HepG2 (cell line): ENCODE results near the gene PKLR. TPM values are rescaled to one million over a fixed set of nuclear protein-coding genes. Genes with fewer than 3 reads are reported as not detected.
A peak's percentile ranks its signal among the peaks of the same experiment; 100 is the strongest.

Experiments
- ATAC-seq: fragments of 200-7000 bp; cut with Tn5 transposase; 3 replicates; pipeline ENCODE4 v1.9.1; 2020; ENCODE audit warnings: mild to moderate bottlenecking, moderate library complexity
- BruUV-seq: library from RNA; stranded (reverse); fragments of 400-500 nt; replicated peaks from 2 replicates; lab custom pipeline; 2021; lab: Mats Ljungman, UMichigan
- CTCF ChIA-PET: fragments of 300-600 bp; formaldehyde crosslinking; extraction: SDS; loops from one replicate; lab custom pipeline; 2021; ENCODE audit warnings: low total read pairs, inconsistent platforms, low intra/inter-chr PET ratio; lab: Yijun Ruan, JAX
- POLR2A ChIA-PET: fragments of 350-600 bp; sonication (Branson Sonifier 250); formaldehyde crosslinking; loops from one replicate; lab custom pipeline; 2020; ENCODE audit warnings: antibody characterized with exemption, inconsistent platforms; lab: Yijun Ruan, JAX
- DNase-seq: peaks from one replicate; pipeline ENCODE4 v3.0.0-alpha.2; 2015; ENCODE audit warnings: low spot score
- FAIRE-seq: peaks from 3 replicates; lab custom pipeline; 2011; peaks lifted over from hg19 to GRCh38; lab: Jason Lieb, UNC
- H2AFZ ChIP-seq: one replicate; pipeline ENCODE4 v1.6.1; 2011; ENCODE audit warnings: low read length, inconsistent platforms
- H3K27ac ChIP-seq: fragments of 300-600 bp; 3 replicates; pipeline ENCODE4 v1.8.0; 2011; ENCODE audit warnings: mixed run types, mild to moderate bottlenecking, mixed read lengths, low read length, inconsistent platforms; ENCODE audit not compliant: insufficient read depth; ENCODE audit errors: extremely low read length
- H3K27me3 ChIP-seq, 2 experiments: fragments of 200-600 bp in 1 of 2; 2 replicates in 1 of 2; 3 replicates in 1 of 2; pipeline versions ENCODE4 v1.6.0 to v1.8.0; 2011; ENCODE audit warnings: low read length in 2 of 2, mild to moderate bottlenecking in 2 of 2, moderate library complexity in 2 of 2, inconsistent platforms in 1 of 2; ENCODE audit not compliant: insufficient read depth in 2 of 2, control insufficient read depth in 1 of 2
- H3K36me3 ChIP-seq, 2 experiments: fragments of 200-600 bp in 1 of 2; replicated peaks in 1 of 2; 2 replicates in 1 of 2; 3 replicates in 1 of 2; pipeline versions ENCODE4 v1.5.1 to v1.8.0; 2011; ENCODE audit warnings: low read length in 2 of 2, inconsistent platforms in 1 of 2; ENCODE audit not compliant: insufficient read depth in 2 of 2, control insufficient read depth in 1 of 2
- H3K4me1 ChIP-seq: 2 replicates; pipeline ENCODE4 v1.5.1; 2012; ENCODE audit warnings: low read length, inconsistent platforms; ENCODE audit not compliant: insufficient read depth
- H3K4me2 ChIP-seq: 2 replicates; pipeline ENCODE4 v1.6.0; 2011; ENCODE audit warnings: low read depth, low read length, inconsistent platforms
- H3K4me3 ChIP-seq, 3 experiments: fragments of 200-600 bp in 1 of 3; sonication (generic), shearing (Covaris generic) in 1 of 3; replicated peaks in 1 of 3; 2 replicates each; pipeline ENCODE4 v1.5.1; 2011 to 2016; ENCODE audit warnings: low read length in 3 of 3, inconsistent platforms in 2 of 3, low read depth in 2 of 3, mild to moderate bottlenecking in 2 of 3, control low read depth in 1 of 3, mixed read lengths in 1 of 3; ENCODE audit not compliant: insufficient read depth in 1 of 3
- H3K79me2 ChIP-seq: one replicate; pipeline ENCODE4 v1.6.1; 2011; ENCODE audit warnings: low read length, inconsistent platforms; ENCODE audit not compliant: insufficient read depth
- H3K9ac ChIP-seq: 2 replicates; pipeline ENCODE4 v1.6.0; 2011; ENCODE audit warnings: mild to moderate bottlenecking, low read depth, low read length, inconsistent platforms; ENCODE audit not compliant: insufficient read depth
- H3K9me3 ChIP-seq: 2 replicates; pipeline ENCODE4 v1.5.1; 2012; ENCODE audit warnings: mild to moderate bottlenecking, low read length
- H4K20me1 ChIP-seq: 2 replicates; pipeline ENCODE4 v1.6.0; 2011; ENCODE audit warnings: inconsistent platforms, mild to moderate bottlenecking, low read length, moderate library complexity; ENCODE audit not compliant: insufficient read depth
- DMTF1 ChIP-seq: sonication (generic); formaldehyde crosslinking; IDR thresholded peaks from 2 replicates; pipeline ENCODE4 v1.4.0; 2020; ENCODE audit warnings: mild to moderate bottlenecking, missing genetic modification reagents
- NR2F6 ChIP-seq, 2 experiments: IDR thresholded peaks; 2 replicates each; pipeline ENCODE4 v1.6.1; 2016; ENCODE audit warnings: antibody characterized with exemption in 1 of 2, mild to moderate bottlenecking in 1 of 2
- PBX2 ChIP-seq: IDR thresholded peaks from 2 replicates; pipeline ENCODE4 v1.6.1; 2016; ENCODE audit warnings: control low read depth
- PLRG1 ChIP-seq: fragments of 450-650 bp; conservative IDR thresholded peaks from 2 replicates; pipeline ENCODE4 v1.6.1; 2016
- SP5 ChIP-seq: IDR thresholded peaks from 2 replicates; pipeline ENCODE4 v1.6.1; 2016; ENCODE audit warnings: low read depth, borderline replicate concordance
- STAG1 ChIP-seq: sonication (generic); formaldehyde crosslinking; IDR thresholded peaks from 2 replicates; pipeline ENCODE4 v1.4.0; 2020; ENCODE audit warnings: missing genetic modification reagents
- ZNF101 ChIP-seq: sonication (generic); formaldehyde crosslinking; IDR thresholded peaks from 2 replicates; pipeline ENCODE4 v1.4.0; 2020; ENCODE audit warnings: mild to moderate bottlenecking, low read depth, missing genetic modification reagents, borderline replicate concordance
- ZNF160 ChIP-seq: sonication (generic); formaldehyde crosslinking; IDR thresholded peaks from 2 replicates; pipeline ENCODE4 v1.8.0; 2022; ENCODE audit warnings: mild to moderate bottlenecking, inconsistent platforms, missing genetic modification reagents
- WGBS: methylation state at CpG from one replicate; pipeline ENCODE4 v1.1.6; 2017; ENCODE audit warnings: low lambda C conversion rate; 5-methylcytosine and 5-hydroxymethylcytosine counted together
- in situ Hi-C: cut with HindIII; loops from 2 replicates; pipeline ENCODE4 v1.10.0; 2017; ENCODE audit warnings: low pct_unique_long_range_greater_than_20kb; ENCODE audit not compliant: extremely low pct_ligation_motif_present
- intact Hi-C: fragments of 100-400 bp; cut with micrococcal nuclease; formaldehyde crosslinking; loops from one replicate; pipeline ENCODE4 v1.10.0; 2022; ENCODE audit not compliant: unreplicated experiment
- polyA plus RNA-seq, 8 experiments: library from polyadenylated mRNA; depleted of rRNA in 3 of 8; stranded (reverse) in 7 of 8; unstranded in 1 of 8; fragments of >200 nt; fragmentation: Illumina TruSeq in 4 of 8; extraction: Trizol in 4 of 8; gene quantifications; 2 replicates each; pipeline versions ENCODE4 v1.2.1 to v1.2.3, GENCODE V29; 2011 to 2016; ENCODE audit warnings: low read depth in 4 of 8, missing spikeins in 1 of 8, mixed read lengths in 1 of 8; ENCODE audit not compliant: insufficient read depth in 1 of 8
- total RNA-seq, 5 experiments: library from RNA; depleted of rRNA; stranded (reverse); fragments of >200 nt; fragmentation: Illumina TruSeq; extraction: Trizol; gene quantifications; 2 replicates each; pipeline ENCODE4 v1.2.3, GENCODE V29; 2016; ENCODE audit warnings: low read depth in 1 of 5
- TF ChIP-seq, protein P1 (sequence below): sonication (generic); formaldehyde crosslinking; IDR thresholded peaks from 2 replicates; pipeline ENCODE4 v1.4.0; 2020; ENCODE audit warnings: missing genetic modification reagents, borderline replicate concordance
- TF ChIP-seq, protein P2 (sequence below): sonication (generic); formaldehyde crosslinking; IDR thresholded peaks from 2 replicates; pipeline ENCODE4 v1.4.0; 2020; ENCODE audit warnings: missing genetic modification reagents

The PKLR gene
- total and polyA plus RNA-seq, 2 of the 13 experiments (the other 11 are each of a cell fraction or from before 2014, with no cell fraction given): 10.3 to 29.3 TPM

DNA sequence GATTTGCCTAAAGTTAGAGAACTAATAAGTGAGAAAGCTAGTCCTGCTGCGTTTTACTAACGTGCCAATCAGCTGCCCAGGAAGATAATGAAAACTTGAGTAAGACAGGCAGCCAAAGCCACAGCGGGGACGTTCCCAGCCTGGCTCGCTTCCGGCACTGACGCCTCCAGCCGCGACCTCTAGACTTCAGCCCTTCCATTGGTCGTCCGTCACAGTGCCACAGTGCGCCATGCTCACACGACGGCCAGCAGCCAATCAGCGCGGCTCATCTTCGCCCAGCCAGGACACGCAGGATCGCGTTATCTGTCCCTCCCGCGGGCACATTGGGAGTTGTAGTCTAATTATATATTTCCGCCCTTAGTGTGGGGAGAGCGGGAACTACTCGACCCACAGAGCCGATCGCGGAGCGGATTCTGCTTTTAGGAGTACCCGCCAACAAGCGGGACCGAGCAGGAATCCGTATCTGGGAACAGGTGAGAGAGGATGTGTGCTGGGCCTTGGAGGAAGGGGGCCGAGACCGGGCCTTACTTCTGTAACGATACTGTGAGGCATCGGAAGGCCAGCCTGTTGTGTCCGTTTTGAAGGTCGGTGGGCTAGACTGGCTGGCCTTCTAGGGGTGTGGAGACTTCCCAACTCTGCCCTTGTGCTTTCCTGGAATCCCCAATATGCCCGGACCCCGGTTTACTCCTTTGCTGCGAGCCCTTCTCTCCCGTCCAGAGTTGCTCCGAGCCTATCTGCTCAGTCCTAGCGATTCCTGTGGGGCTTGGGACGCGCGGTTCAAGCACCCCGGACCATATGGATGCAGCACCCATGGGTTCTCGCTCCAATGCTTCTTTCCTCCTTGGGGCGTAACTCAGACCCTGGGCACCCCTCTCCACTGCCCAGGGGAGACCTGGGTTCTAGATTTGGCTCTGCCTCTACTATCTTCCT, 7.5 kb upstream of the PKLR start, which contains the start of gene FDPS (continued):
- TF ChIP-seq PBX2: no peak
- no peak for TF ChIP-seq PLRG1
- no peak for TF ChIP-seq ZNF101
- TF ChIP-seq NR2F6 (IDR thresholded peaks at IDR 0.05): 0 out of 2 replicates have a peak, but pooled peaks have one; percentile 30
- no peak for TF ChIP-seq NR2F6 (CRISPR knock-in tag; IDR thresholded peaks at IDR 0.05)
- no peak for TF ChIP-seq DMTF1
- peak; percentile 43; the same call in 1 of the 2 replicates for TF ChIP-seq ZNF160 (CRISPR knock-in tag)

DNA sequence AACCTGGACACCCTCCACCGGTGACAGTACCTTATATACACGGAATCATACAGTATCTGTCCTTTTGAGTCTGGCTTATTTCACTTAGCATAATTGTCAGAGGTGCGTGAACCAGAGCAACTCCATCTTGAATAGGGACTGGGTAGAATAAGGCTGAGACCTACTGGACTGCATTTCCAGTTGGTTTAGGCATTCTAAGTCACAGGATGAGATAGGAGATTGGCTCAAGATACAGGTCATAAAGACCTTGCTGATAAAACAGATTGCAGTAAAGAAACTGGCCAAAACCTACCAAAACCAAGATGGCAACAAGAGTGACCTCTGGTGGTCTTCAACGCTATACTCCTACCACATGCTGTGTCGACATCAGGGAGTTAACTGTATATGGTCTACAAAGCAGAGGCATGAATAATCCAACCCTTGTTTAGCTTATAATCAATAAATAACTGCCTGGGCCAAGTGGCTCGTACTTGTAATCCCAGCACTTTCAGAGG, 6.1 kb upstream of the PKLR start:
- BruUV-seq: no TSS peak
- Histone ChIP-seq H3K9me3 (no peaks in the 10 kb centered on the region), H3K27ac (peak overlapping the region; percentile 83), H3K79me2 (peaks cover 46% of the 10 kb centered on the region), H3K4me3 (no peak overlapping the region), H4K20me1 (peaks cover 7% of the 10 kb centered on the region), H3K4me1 (peaks cover 79% of the 10 kb centered on the region), H3K9ac (peak overlapping the region; percentile 98; the same call in 1 of the 2 replicates), H3K27me3 (no peaks in the 10 kb centered on the region; a peak in 1 of 5 replicates), H2AFZ (no peak overlapping the region), H3K36me3 (peaks cover 4% of the 10 kb centered on the region in 2 experiments; a peak in 3 of 5 replicates), H3K4me2 (peak overlapping the region; percentile 67)
- peak; percentile 85 for DNase-seq
- POLR2A ChIA-PET: interaction anchor here (1.2 to 5.5 kb wide), 11 partner anchors 10 to 256 kb away, joined by 3 to 51 read pairs (median 7); partner anchors contain the start of genes ASH1L, CLK2 and ENTREP3
- ATAC-seq: peak; percentile 19
- intact Hi-C loops (loop anchor here (1.0 to 10.0 kb wide), 2 partner anchors 57 to 102 kb away; partner anchors contain the start of genes MTX1 and THBS3), in situ Hi-C loops (loop anchor here (10.0 kb wide), 1 partner anchor 52 kb away; the partner anchor contains the start of gene ENTREP3)
- WGBS: 59% methylated on average over 5 of the region's 6 CpGs
- FAIRE-seq: peak; percentile 70
- CTCF ChIA-PET: interaction anchor here (1.1 to 3.7 kb wide), 3 partner anchors 30 to 57 kb away, joined by 3 to 36 read pairs (median 35); partner anchors contain the start of genes ENTREP3 and HCN3
- TF ChIP-seq, protein P1, sequence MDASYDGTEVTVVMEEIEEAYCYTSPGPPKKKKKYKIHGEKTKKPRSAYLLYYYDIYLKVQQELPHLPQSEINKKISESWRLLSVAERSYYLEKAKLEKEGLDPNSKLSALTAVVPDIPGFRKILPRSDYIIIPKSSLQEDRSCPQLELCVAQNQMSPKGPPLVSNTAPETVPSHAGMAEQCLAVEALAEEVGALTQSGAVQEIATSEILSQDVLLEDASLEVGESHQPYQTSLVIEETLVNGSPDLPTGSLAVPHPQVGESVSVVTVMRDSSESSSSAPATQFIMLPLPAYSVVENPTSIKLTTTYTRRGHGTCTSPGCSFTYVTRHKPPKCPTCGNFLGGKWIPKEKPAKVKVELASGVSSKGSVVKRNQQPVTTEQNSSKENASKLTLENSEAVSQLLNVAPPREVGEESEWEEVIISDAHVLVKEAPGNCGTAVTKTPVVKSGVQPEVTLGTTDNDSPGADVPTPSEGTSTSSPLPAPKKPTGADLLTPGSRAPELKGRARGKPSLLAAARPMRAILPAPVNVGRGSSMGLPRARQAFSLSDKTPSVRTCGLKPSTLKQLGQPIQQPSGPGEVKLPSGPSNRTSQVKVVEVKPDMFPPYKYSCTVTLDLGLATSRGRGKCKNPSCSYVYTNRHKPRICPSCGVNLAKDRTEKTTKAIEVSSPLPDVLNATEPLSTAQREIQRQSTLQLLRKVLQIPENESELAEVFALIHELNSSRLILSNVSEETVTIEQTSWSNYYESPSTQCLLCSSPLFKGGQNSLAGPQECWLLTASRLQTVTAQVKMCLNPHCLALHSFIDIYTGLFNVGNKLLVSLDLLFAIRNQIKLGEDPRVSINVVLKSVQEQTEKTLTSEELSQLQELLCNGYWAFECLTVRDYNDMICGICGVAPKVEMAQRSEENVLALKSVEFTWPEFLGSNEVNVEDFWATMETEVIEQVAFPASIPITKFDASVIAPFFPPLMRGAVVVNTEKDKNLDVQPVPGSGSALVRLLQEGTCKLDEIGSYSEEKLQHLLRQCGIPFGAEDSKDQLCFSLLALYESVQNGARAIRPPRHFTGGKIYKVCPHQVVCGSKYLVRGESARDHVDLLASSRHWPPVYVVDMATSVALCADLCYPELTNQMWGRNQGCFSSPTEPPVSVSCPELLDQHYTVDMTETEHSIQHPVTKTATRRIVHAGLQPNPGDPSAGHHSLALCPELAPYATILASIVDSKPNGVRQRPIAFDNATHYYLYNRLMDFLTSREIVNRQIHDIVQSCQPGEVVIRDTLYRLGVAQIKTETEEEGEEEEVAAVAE (CRISPR knock-in tag): no peak
- TF ChIP-seq SP5 (CRISPR knock-in tag) (0 out of 2 replicates have a peak, but pooled peaks have one; percentile 9), STAG1 (peak; percentile 85)
- TF ChIP-seq, protein P2, sequence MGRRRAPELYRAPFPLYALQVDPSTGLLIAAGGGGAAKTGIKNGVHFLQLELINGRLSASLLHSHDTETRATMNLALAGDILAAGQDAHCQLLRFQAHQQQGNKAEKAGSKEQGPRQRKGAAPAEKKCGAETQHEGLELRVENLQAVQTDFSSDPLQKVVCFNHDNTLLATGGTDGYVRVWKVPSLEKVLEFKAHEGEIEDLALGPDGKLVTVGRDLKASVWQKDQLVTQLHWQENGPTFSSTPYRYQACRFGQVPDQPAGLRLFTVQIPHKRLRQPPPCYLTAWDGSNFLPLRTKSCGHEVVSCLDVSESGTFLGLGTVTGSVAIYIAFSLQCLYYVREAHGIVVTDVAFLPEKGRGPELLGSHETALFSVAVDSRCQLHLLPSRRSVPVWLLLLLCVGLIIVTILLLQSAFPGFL: no peak
